Heart left ventricle (tissue), 16 donors: ENCODE data around the gene RPS28. TPM values are rescaled to one million over a fixed set of nuclear protein-coding genes. Genes with fewer than 3 reads are reported as not detected.

Experiments used
- ATAC-seq, 4 donors: fragments of 200-7000 bp; cut with Tn5 transposase; one replicate each; pipeline ENCODE4 v1.9.1; 2020 to 2022; ENCODE audit warnings: moderate library complexity in 4 of 4, mild to moderate bottlenecking in 3 of 4, moderate number of reproducible peaks in 1 of 4
- DNase-seq, 5 donors: peaks; one replicate each; pipeline ENCODE4 v3.0.0-alpha.2; 2020
- H3K27ac ChIP-seq, 12 donors: fragments of 200-600 bp; sonication (generic) in 4 of 12; one replicate each; pipeline versions ENCODE4 v1.5.0 to v1.8.0; 2016 to 2022; ENCODE audit warnings: mild to moderate bottlenecking in 2 of 12
- H3K27me3 ChIP-seq, 9 donors: fragments of 200-600 bp; sonication (generic) in 2 of 9; one replicate each; pipeline versions ENCODE4 v1.5.1 to v1.8.0; 2016 to 2022; ENCODE audit warnings: mild to moderate bottlenecking in 3 of 9
- H3K36me3 ChIP-seq, 9 donors: fragments of 200-600 bp; sonication (generic) in 2 of 9; one replicate each; pipeline versions ENCODE4 v1.5.0 to v1.8.0; 2018 to 2022; ENCODE audit warnings: mild to moderate bottlenecking in 2 of 9
- H3K4me1 ChIP-seq, 12 donors: fragments of 200-600 bp; sonication (generic) in 4 of 12; one replicate each; pipeline versions ENCODE4 v1.5.0 to v1.8.0; 2016 to 2022; ENCODE audit warnings: mild to moderate bottlenecking in 3 of 12
- H3K4me3 ChIP-seq, 12 donors: fragments of 200-600 bp; sonication (generic) in 4 of 12; one replicate each; pipeline versions ENCODE4 v1.5.0 to v1.8.0; 2017 to 2022; ENCODE audit warnings: mild to moderate bottlenecking in 9 of 12, moderate library complexity in 4 of 12
- H3K9me3 ChIP-seq, 12 donors: fragments of 200-600 bp; sonication (generic) in 4 of 12; one replicate each; pipeline versions ENCODE4 v1.5.0 to v1.8.0; 2016 to 2022; ENCODE audit warnings: mild to moderate bottlenecking in 1 of 12
- CTCF ChIP-seq, 12 donors: fragments of 200-600 bp; sonication (generic) in 4 of 12; IDR thresholded peaks; one replicate each; pipeline versions ENCODE4 v1.5.0 to v1.8.0; 2018 to 2022; ENCODE audit warnings: antibody characterized with exemption in 12 of 12, mild to moderate bottlenecking in 5 of 12
- POLR2A ChIP-seq, 2 donors: fragments of 450-650 bp; IDR thresholded peaks; one replicate each; pipeline ENCODE4 v1.6.1; 2017; ENCODE audit warnings: antibody characterized with exemption in 2 of 2, mild to moderate bottlenecking in 2 of 2, moderate library complexity in 2 of 2
- WGBS, 4 donors: extraction: QIAGEN DNeasy Blood & Tissue Kit in 2 of 4; methylation state at CpG; one replicate each; pipeline versions ENCODE4 v1.1.5 to v1.1.7; 2013 to 2018; 5-methylcytosine and 5-hydroxymethylcytosine counted together
- intact Hi-C, 10 donors: fragments of 100-400 bp; cut with DNase I; formaldehyde crosslinking; loops; one replicate each; pipeline versions ENCODE4 v1.11.1 to v1.14.2; 2022
- polyA plus RNA-seq, 2 donors: library from polyadenylated mRNA; stranded (reverse); fragments of 200-250 nt; gene quantifications; one replicate each; pipeline ENCODE4 v1.2.3, GENCODE V29; 2013
- total RNA-seq, 9 donors: library from RNA; depleted of rRNA in 2 of 9; stranded (reverse); fragments of >200 nt in 2 of 9; fragmentation: NEBNext Ultra II Directional in 3 of 9; extraction: Animal tissue kit (Norgen Biotek cat#: 25700) in 3 of 9; gene quantifications; one replicate each; pipeline versions ENCODE4 v1.1.0 to v1.2.4, GENCODE V29; 2016 to 2023
- donor health status: ischemic (EF 13 %, LVEDD 7.1; RV severe dilation, severe dysfunction).
- donor health status: healthy with polysubstance abuse.
- donor health status: DM: no; HTN: yes; CAD: no.
- donor health status: DM: no; HTN: no; CAD: no.
- donor health status: ischemic (EF 25% LVEDD 6.9; RV normal size, moderate dysfunction).
- donor health status: ischemic (EF 25% LVEDD 5.7; RV mildly dilated, moderate dysfunction).
- donor health status: healthy.
- donor health status: DM: yes; HTN: yes; CAD: no.
- donor health status: ischemic (EF 35%, LVEDD 5.7; RV mildly dilated, moderate dysfunction).
- donor health status: nonischemic (EF 11% LVEDD 7.7; RV severe dilation, severe dysfunction).
- donor health status: DM: yes; HTN: yes; CAD: no.
- donor health status: PGD.
- donor health status: ischemic (EF 29% LVEDD 5.4; RV normal size, mild dysfunction).
- donor health status: nonischemic (EF 23%, LVEDD 6.1; RV moderate dilation, normal function).

Gene RPS28
- total and polyA plus RNA-seq, 11 donors = 271 to 1,278 (median 1,048) TPM

GRCh38 chr19:8363803-8364771 lies 42.8 kb downstream of the RPS28 start, which contains the start of gene ANGPTL4:
ANGPTL4 (plus strand) TSS chr19:8364155; CDS start chr19:8364322, 167 bp downstream.
- Histone ChIP-seq H3K27me3 (peaks cover 0 to 9% (median 0%) of the 10 kb centered on the region in 9 donors), H3K27ac (peak within 1 kb of the TSS; percentile 61 to 98 (median 81)), H3K36me3 (peaks cover 0 to 11% (median 0%) of the 10 kb centered on the region in 9 donors), H3K4me3 (peak within 1 kb of the TSS; percentile 56 to 89 (median 74)), H3K9me3 (no peaks in the 10 kb centered on the region), H3K4me1 (peaks cover 16 to 79% (median 54%) of the 10 kb centered on the region in 12 donors)
- ATAC-seq (peak in 3 of 4 donors; percentile 43 to 63 (median 59)), DNase-seq (peak; percentile 67 to 93 (median 84))
- peak in 8 of 12 donors; percentile 8 to 45 (median 20) for TF ChIP-seq CTCF (IDR thresholded peaks at IDR 0.05)
- TF ChIP-seq POLR2A (IDR thresholded peaks at IDR 0.05) = peak in 1 of 2 donors; percentile 91
- intact Hi-C loops = loop anchor here in 6 of 10 donors (2.0 to 5.0 kb wide), 3 partner anchors 27 to 33 kb away; partner anchors contain the start of gene RAB11B (in 3 of the 6)
- WGBS, 4 donors = 1 to 2% (median 2%) methylated on average over 39 to 81 of the region's 81 CpGs

GRCh38 chr19:8366121-8366581 lies 44.9 kb downstream of the RPS28 start:
- H3K4me3 ChIP-seq = peak overlapping the region in 4 of 12 donors; percentile 15 to 89 (median 80)
- H3K27me3 ChIP-seq = peaks cover 0 to 9% (median 0%) of the 10 kb centered on the region in 9 donors
- DNase-seq (no peak), ATAC-seq (no peak)
- no peaks in the 10 kb centered on the region for H3K9me3 ChIP-seq
- TF ChIP-seq CTCF (IDR thresholded peaks at IDR 0.05) = no peak
- no peak for TF ChIP-seq POLR2A (IDR thresholded peaks at IDR 0.05)
- peak overlapping the region in 7 of 12 donors; percentile 13 to 98 (median 85) for H3K27ac ChIP-seq
- peaks cover 16 to 84% (median 57%) of the 10 kb centered on the region in 12 donors for H3K4me1 ChIP-seq
- peaks cover 0 to 27% (median 0%) of the 10 kb centered on the region in 9 donors for H3K36me3 ChIP-seq
- 88 to 93% (median 92%) methylated on average over 11 of the region's 11 CpGs for WGBS, 4 donors
- intact Hi-C loops = loop anchor here in 1 of 10 donors (2.0 kb wide), 1 partner anchor 23 kb away; no protein-coding TSS in a partner anchor

GRCh38 chr19:8366961-8367326 lies 45.6 kb downstream of the RPS28 start:
- Histone ChIP-seq H3K9me3 (no peaks in the 10 kb centered on the region), H3K27ac (peak overlapping the region in 11 of 12 donors; percentile 31 to 98 (median 67)), H3K4me3 (peak overlapping the region in 8 of 12 donors; percentile 1 to 81 (median 32)), H3K36me3 (peaks cover 0 to 33% (median 0%) of the 10 kb centered on the region in 9 donors), H3K4me1 (peaks cover 16 to 80% (median 52%) of the 10 kb centered on the region in 12 donors), H3K27me3 (peaks cover 0 to 9% (median 0%) of the 10 kb centered on the region in 9 donors)
- TF ChIP-seq POLR2A (IDR thresholded peaks at IDR 0.05) (no peak), CTCF (IDR thresholded peaks at IDR 0.05) (no peak)
- ATAC-seq (peak in 2 of 4 donors; percentile 13 to 30), DNase-seq (peak in 3 of 5 donors; percentile 40 to 85 (median 47))
- intact Hi-C loops = loop anchor here in 2 of 10 donors (1.0 to 2.0 kb wide), 2 partner anchors 22 to 23 kb away; partner anchors contain the start of gene RAB11B (in 1 of the 2)
- WGBS, 4 donors = 44 to 64% (median 55%) methylated on average over 13 of the region's 13 CpGs
